Erythroblast (primary cell): ENCODE measurements around the gene RAB18.

ENCODE experiments used
- GATA1 ChIP-seq: IDR thresholded peaks from 2 replicates; pipeline ENCODE4 v1.6.1; 2011; ENCODE audit warnings: low read depth, mild to moderate bottlenecking, control low read depth, low read length, moderate library complexity
- POLR2A ChIP-seq: IDR thresholded peaks from 2 replicates; pipeline ENCODE4 v1.6.1; 2011; ENCODE audit warnings: mild to moderate bottlenecking, low read length

GRCh38 chr10:27569946-27570345 is 65.8 kb downstream of the RAB18 start:
- TF ChIP-seq POLR2A, result no peak
- no peak for TF ChIP-seq GATA1
